Astrocyte (in vitro differentiated cells and primary cell): ENCODE results near the gene ARHGEF5. TPM values are rescaled to one million over a fixed set of nuclear protein-coding genes. Genes with fewer than 3 reads are reported as not detected.
"Not testable (repeated sequence)": the region's sequence is repeated elsewhere in the genome, so short reads cannot be mapped to it uniquely, and the experiment has no call there.

Experiments used
- DNase-seq: peaks from one replicate; pipeline ENCODE4 v3.0.0-alpha.2; 2010; ENCODE audit warnings: low read depth
- FAIRE-seq: peaks from 2 replicates; lab custom pipeline; 2011; peaks lifted over from hg19 to GRCh38; lab: Jason Lieb, UNC
- H2AFZ ChIP-seq: 2 replicates; pipeline ENCODE4 v1.6.0; 2012; ENCODE audit warnings: low read depth, low read length, inconsistent platforms
- H3K27ac ChIP-seq: 2 replicates; pipeline ENCODE4 v1.5.1; 2011; ENCODE audit warnings: low read depth, low read length, inconsistent platforms
- H3K27me3 ChIP-seq: 2 replicates; pipeline ENCODE4 v1.6.0; 2011; ENCODE audit warnings: low read length, inconsistent platforms; ENCODE audit not compliant: insufficient read depth
- H3K36me3 ChIP-seq: 2 replicates; pipeline ENCODE4 v1.5.1; 2011; ENCODE audit warnings: low read length, inconsistent platforms; ENCODE audit not compliant: insufficient read depth
- H3K4me1 ChIP-seq: 2 replicates; pipeline ENCODE4 v1.5.1; 2011; ENCODE audit warnings: low read length, inconsistent platforms; ENCODE audit not compliant: insufficient read depth
- H3K4me2 ChIP-seq: 2 replicates; pipeline ENCODE4 v1.6.0; 2012; ENCODE audit warnings: low read length, inconsistent platforms
- H3K4me3 ChIP-seq: 2 replicates; pipeline ENCODE4 v1.5.1; 2011; ENCODE audit warnings: low read depth, mild to moderate bottlenecking, low read length, inconsistent platforms; ENCODE audit not compliant: insufficient read depth
- H3K79me2 ChIP-seq: 2 replicates; pipeline ENCODE4 v1.6.0; 2012; ENCODE audit warnings: mild to moderate bottlenecking, low read length, inconsistent platforms; ENCODE audit not compliant: insufficient read depth
- H3K9ac ChIP-seq: 2 replicates; pipeline ENCODE4 v1.6.0; 2012; ENCODE audit warnings: mild to moderate bottlenecking, low read length, inconsistent platforms
- H3K9me3 ChIP-seq: 2 replicates; pipeline ENCODE4 v1.5.1; 2012; ENCODE audit warnings: low read depth, mild to moderate bottlenecking, low read length, inconsistent platforms; ENCODE audit not compliant: insufficient read depth
- H4K20me1 ChIP-seq: 2 replicates; pipeline ENCODE4 v1.6.0; 2012; ENCODE audit warnings: low read length, inconsistent platforms; ENCODE audit not compliant: insufficient read depth
- H3K27ac Mint-ChIP-seq: one replicate; pipeline ENCODE4 v1.8.0; 2021; ENCODE audit warnings: mild to moderate bottlenecking, mixed read lengths; ENCODE audit not compliant: unreplicated experiment
- H3K27me3 Mint-ChIP-seq: one replicate; pipeline ENCODE4 v1.8.0; 2021; ENCODE audit warnings: low read depth, mixed read lengths; ENCODE audit not compliant: unreplicated experiment
- H3K36me3 Mint-ChIP-seq: one replicate; pipeline ENCODE4 v1.8.0; 2021; ENCODE audit warnings: low read depth, mixed read lengths; ENCODE audit not compliant: unreplicated experiment
- H3K4me1 Mint-ChIP-seq: one replicate; pipeline ENCODE4 v1.8.0; 2021; ENCODE audit warnings: low read depth, mixed read lengths; ENCODE audit not compliant: unreplicated experiment
- H3K4me3 Mint-ChIP-seq: one replicate; pipeline ENCODE4 v1.8.0; 2021; ENCODE audit warnings: mild to moderate bottlenecking, moderate library complexity, mixed read lengths; ENCODE audit not compliant: unreplicated experiment
- H3K9me3 Mint-ChIP-seq: one replicate; pipeline ENCODE4 v1.8.0; 2021; ENCODE audit warnings: mild to moderate bottlenecking, mixed read lengths; ENCODE audit not compliant: unreplicated experiment
- CTCF ChIP-seq: IDR thresholded peaks from 2 replicates; pipeline ENCODE4 v1.5.1; 2011; ENCODE audit warnings: low read depth, mild to moderate bottlenecking, inconsistent platforms, low read length, moderate library complexity; ENCODE audit not compliant: insufficient read depth
- EZH2 ChIP-seq: IDR thresholded peaks from 2 replicates; pipeline ENCODE4 v1.6.1; 2012; ENCODE audit warnings: mild to moderate bottlenecking, low read length, inconsistent platforms; ENCODE audit not compliant: insufficient read depth
- total RNA-seq: library from RNA; stranded (reverse); gene quantifications from 2 replicates; pipeline ENCODE4 v1.2.1, GENCODE V29; 2021

ARHGEF5 gene
- total RNA-seq, 1 donor from 2014 or later, result 9.3 TPM

- Histone ChIP-seq H3K36me3 (no peaks in the 10 kb centered on the region), H2AFZ (no peak overlapping the region), H3K9ac (no peak overlapping the region), H3K4me2 (no peak overlapping the region), H4K20me1 (no peaks in the 10 kb centered on the region), H3K27me3 (no peaks in the 10 kb centered on the region), H3K4me3 (no peak overlapping the region), H3K9me3 (no peaks in the 10 kb centered on the region), H3K27ac (no peak overlapping the region), H3K79me2 (no peaks in the 10 kb centered on the region), H3K4me1 (no peaks in the 10 kb centered on the region)
- H3K4me3 Mint-ChIP-seq, result no peak overlapping the region
- no peak overlapping the region for H3K27ac Mint-ChIP-seq
- DNase-seq, result no peak
- H3K27me3 Mint-ChIP-seq, result peaks cover 5% of the 10 kb centered on the region
- peaks cover 3% of the 10 kb centered on the region for H3K9me3 Mint-ChIP-seq
- H3K4me1 Mint-ChIP-seq, result no peaks in the 10 kb centered on the region
- no peak for FAIRE-seq
- H3K36me3 Mint-ChIP-seq, result no peaks in the 10 kb centered on the region
- TF ChIP-seq CTCF (no peak), EZH2 (no peak)
These were observed 59.6 kb downstream of the ARHGEF5 start for GRCh38 chr7:144414815-144415214.

- DNase-seq (no peak), FAIRE-seq (no peak)
- H3K27ac ChIP-seq, result no peak overlapping the region
- no peaks in the 10 kb centered on the region for H3K4me1 ChIP-seq
- Mint-ChIP-seq H3K36me3 (no peaks in the 10 kb centered on the region), H3K4me1 (no peaks in the 10 kb centered on the region), H3K27ac (no peak overlapping the region), H3K4me3 (no peak overlapping the region), H3K9me3 (peaks cover 3% of the 10 kb centered on the region), H3K27me3 (no peaks in the 10 kb centered on the region)
- no peaks in the 10 kb centered on the region for H3K79me2 ChIP-seq
- H3K9me3 ChIP-seq, result no peaks in the 10 kb centered on the region
- TF ChIP-seq EZH2, result no peak
- no peak for TF ChIP-seq CTCF
- no peak overlapping the region for H3K4me3 ChIP-seq
- H3K36me3 ChIP-seq, result no peaks in the 10 kb centered on the region
- no peak overlapping the region for H3K9ac ChIP-seq
- H4K20me1 ChIP-seq, result no peaks in the 10 kb centered on the region
- no peak overlapping the region for H2AFZ ChIP-seq
- H3K4me2 ChIP-seq, result no peak overlapping the region
- no peaks in the 10 kb centered on the region for H3K27me3 ChIP-seq
These were observed 60.7 kb downstream of the ARHGEF5 start for GRCh38 chr7:144415858-144416257.

GRCh38 chr7:144416341-144416740, 61.1 kb downstream of the ARHGEF5 start:
- no peak overlapping the region for H3K27ac ChIP-seq

GRCh38 chr7:144418931-144419330, 63.7 kb downstream of the ARHGEF5 start:
- H3K36me3 Mint-ChIP-seq, H3K27ac Mint-ChIP-seq, H3K36me3 ChIP-seq, H3K4me3 ChIP-seq, H3K9me3 Mint-ChIP-seq, H3K4me2 ChIP-seq, H3K27me3 Mint-ChIP-seq, H3K27me3 ChIP-seq, H3K4me1 ChIP-seq, H2AFZ ChIP-seq, H3K79me2 ChIP-seq, H3K9me3 ChIP-seq, H3K27ac ChIP-seq, H3K4me3 Mint-ChIP-seq, H3K4me1 Mint-ChIP-seq, DNase-seq, H3K9ac ChIP-seq, FAIRE-seq, H4K20me1 ChIP-seq: not testable (repeated sequence)

More at GRCh38 chr7:144416341-144416740, 61.1 kb downstream of the ARHGEF5 start:
- DNase-seq, result no peak
- Histone ChIP-seq H3K27me3 (no peaks in the 10 kb centered on the region), H3K79me2 (no peaks in the 10 kb centered on the region), H3K9me3 (no peaks in the 10 kb centered on the region), H3K36me3 (no peaks in the 10 kb centered on the region), H3K4me1 (no peaks in the 10 kb centered on the region), H3K9ac (no peak overlapping the region), H3K4me3 (no peak overlapping the region), H3K4me2 (no peak overlapping the region), H4K20me1 (no peaks in the 10 kb centered on the region), H2AFZ (no peak overlapping the region)
- Mint-ChIP-seq H3K9me3 (peaks cover 3% of the 10 kb centered on the region), H3K36me3 (no peaks in the 10 kb centered on the region), H3K4me1 (no peaks in the 10 kb centered on the region), H3K4me3 (no peak overlapping the region), H3K27ac (no peak overlapping the region), H3K27me3 (no peaks in the 10 kb centered on the region)
- TF ChIP-seq EZH2 (no peak), CTCF (no peak)
- FAIRE-seq, result no peak
